ENCODE results near the gene C17orf67. TPM values are rescaled to one million over a fixed set of nuclear protein-coding genes. Genes with fewer than 3 reads are reported as not detected.

Gene C17orf67
- polyA plus RNA-seq, 1 donor (not counting 4 experiments of a cell fraction or from before 2014, with no cell fraction given) = 0.46 TPM

DNA sequence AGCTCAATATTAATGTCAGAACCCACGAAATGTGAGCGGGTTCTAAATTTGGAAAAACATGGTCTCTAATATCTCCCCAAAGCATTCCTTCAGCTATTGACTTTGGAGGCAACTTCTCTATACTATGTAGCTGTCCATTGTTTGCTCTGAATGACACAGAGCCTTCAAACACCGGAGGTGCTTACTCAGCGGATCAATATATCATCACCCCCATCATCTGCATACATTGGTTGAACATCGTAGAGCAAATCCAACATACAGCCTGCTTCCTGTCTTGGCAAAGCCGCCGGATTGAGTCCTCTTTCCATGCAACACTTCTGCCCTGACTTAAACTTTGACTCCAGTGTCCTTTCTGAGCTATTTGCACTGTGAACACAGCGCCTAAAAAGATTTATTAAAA lies 61.3 kb downstream of the C17orf67 start:
- H4K20me1 ChIP-seq (ENCODE audit: control insufficient read depth, extremely low read depth, insufficient read depth, low read length) = no peaks in the 10 kb centered on the region
- H3K79me2 ChIP-seq (ENCODE audit: control insufficient read depth, insufficient read depth, low read length) = no peaks in the 10 kb centered on the region
- DNase-seq (ENCODE audit: low read depth, low spot score) = no peak
- dilution Hi-C loops (cut with MboI; ENCODE audit: extremely low pct_ligation_motif_present, low sequenced_read_pairs) = no loop called here
- H3K9me3 ChIP-seq (ENCODE audit: control insufficient read depth, low read depth, low read length) = no peaks in the 10 kb centered on the region
- no peak overlapping the region for H3K4me3 ChIP-seq (ENCODE audit: control insufficient read depth in 2 of 3, extremely low read depth in 1 of 3, insufficient read depth in 2 of 3, low read depth in 1 of 3, low read length in 3 of 3)
- no peak for TF ChIP-seq EZH2 (IDR thresholded peaks at IDR 0.05; ENCODE audit: low read length)
- TF ChIP-seq, protein P1, sequence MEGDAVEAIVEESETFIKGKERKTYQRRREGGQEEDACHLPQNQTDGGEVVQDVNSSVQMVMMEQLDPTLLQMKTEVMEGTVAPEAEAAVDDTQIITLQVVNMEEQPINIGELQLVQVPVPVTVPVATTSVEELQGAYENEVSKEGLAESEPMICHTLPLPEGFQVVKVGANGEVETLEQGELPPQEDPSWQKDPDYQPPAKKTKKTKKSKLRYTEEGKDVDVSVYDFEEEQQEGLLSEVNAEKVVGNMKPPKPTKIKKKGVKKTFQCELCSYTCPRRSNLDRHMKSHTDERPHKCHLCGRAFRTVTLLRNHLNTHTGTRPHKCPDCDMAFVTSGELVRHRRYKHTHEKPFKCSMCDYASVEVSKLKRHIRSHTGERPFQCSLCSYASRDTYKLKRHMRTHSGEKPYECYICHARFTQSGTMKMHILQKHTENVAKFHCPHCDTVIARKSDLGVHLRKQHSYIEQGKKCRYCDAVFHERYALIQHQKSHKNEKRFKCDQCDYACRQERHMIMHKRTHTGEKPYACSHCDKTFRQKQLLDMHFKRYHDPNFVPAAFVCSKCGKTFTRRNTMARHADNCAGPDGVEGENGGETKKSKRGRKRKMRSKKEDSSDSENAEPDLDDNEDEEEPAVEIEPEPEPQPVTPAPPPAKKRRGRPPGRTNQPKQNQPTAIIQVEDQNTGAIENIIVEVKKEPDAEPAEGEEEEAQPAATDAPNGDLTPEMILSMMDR (optimal IDR thresholded peaks at IDR 0.05 in 1 of 3, IDR thresholded peaks at IDR 0.05 in 1 of 3, conservative IDR thresholded peaks at IDR 0.05 in 1 of 3; ENCODE audit: extremely low read depth in 1 of 3, insufficient read depth in 2 of 3, low read length in 3 of 3) = no peak
- no peak overlapping the region for H3K4me2 ChIP-seq (ENCODE audit: control insufficient read depth, extremely low read depth, insufficient read depth, low read depth, low read length)
- no peak overlapping the region for H3K27ac ChIP-seq (ENCODE audit: control insufficient read depth, insufficient read depth, low read length)
- H3K27me3 ChIP-seq (ENCODE audit: control insufficient read depth, extremely low read depth, insufficient read depth, low read length) = peaks cover 9% of the 10 kb centered on the region
- H3K9me1 ChIP-seq (ENCODE audit: control insufficient read depth, extremely low read depth, insufficient read depth, low read length) = no peaks in the 10 kb centered on the region
- no peak for FAIRE-seq
- H3K9ac ChIP-seq (ENCODE audit: control insufficient read depth, extremely low read depth, insufficient read depth, low read length) = no peak overlapping the region
- no peaks in the 10 kb centered on the region for H3K4me1 ChIP-seq (ENCODE audit: control insufficient read depth, extremely low read depth, insufficient read depth, low read length)
- H3K36me3 ChIP-seq (ENCODE audit: control insufficient read depth in 2 of 2, extremely low read depth in 1 of 2, insufficient read depth in 2 of 2, low read length in 2 of 2) = no peaks in the 10 kb centered on the region
- no peak overlapping the region for H2AFZ ChIP-seq (ENCODE audit: control insufficient read depth, low read length)

DNA sequence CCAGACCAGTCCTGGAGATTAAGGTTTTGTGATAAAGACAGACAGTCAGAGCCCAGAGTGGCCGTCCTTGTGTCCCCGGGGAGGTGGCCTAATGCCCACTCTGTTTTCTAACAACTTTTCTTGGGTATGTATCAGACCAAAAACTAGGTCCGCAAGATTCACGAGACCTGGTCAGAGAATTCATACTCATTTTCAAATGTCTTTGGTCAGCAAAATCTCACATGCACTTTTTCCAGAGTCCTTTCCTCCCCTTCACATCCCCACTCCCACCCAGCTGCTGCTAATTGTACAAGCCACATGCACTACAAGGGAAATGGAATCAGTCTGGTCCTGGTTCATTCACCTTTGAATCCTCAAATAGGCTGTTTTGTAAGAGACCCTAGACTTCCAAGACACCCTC lies 61.7 kb downstream of the C17orf67 start:
- DNase-seq (ENCODE audit: low read depth, low spot score) (no peak), FAIRE-seq (no peak)
- dilution Hi-C loops (cut with MboI; ENCODE audit: extremely low pct_ligation_motif_present, low sequenced_read_pairs) = no loop called here
- Histone ChIP-seq H3K4me3 (ENCODE audit: control insufficient read depth in 2 of 3, extremely low read depth in 1 of 3, insufficient read depth in 2 of 3, low read depth in 1 of 3, low read length in 3 of 3) (no peak overlapping the region), H3K9me1 (ENCODE audit: control insufficient read depth, extremely low read depth, insufficient read depth, low read length) (no peaks in the 10 kb centered on the region), H3K9ac (ENCODE audit: control insufficient read depth, extremely low read depth, insufficient read depth, low read length) (no peak overlapping the region), H3K9me3 (ENCODE audit: control insufficient read depth, low read depth, low read length) (no peaks in the 10 kb centered on the region), H3K27me3 (ENCODE audit: control insufficient read depth, extremely low read depth, insufficient read depth, low read length) (peaks cover 9% of the 10 kb centered on the region), H3K79me2 (ENCODE audit: control insufficient read depth, insufficient read depth, low read length) (no peaks in the 10 kb centered on the region), H3K4me1 (ENCODE audit: control insufficient read depth, extremely low read depth, insufficient read depth, low read length) (no peaks in the 10 kb centered on the region), H3K36me3 (ENCODE audit: control insufficient read depth in 2 of 2, extremely low read depth in 1 of 2, insufficient read depth in 2 of 2, low read length in 2 of 2) (no peaks in the 10 kb centered on the region), H3K4me2 (ENCODE audit: control insufficient read depth, extremely low read depth, insufficient read depth, low read depth, low read length) (no peak overlapping the region), H4K20me1 (ENCODE audit: control insufficient read depth, extremely low read depth, insufficient read depth, low read length) (no peaks in the 10 kb centered on the region), H3K27ac (ENCODE audit: control insufficient read depth, insufficient read depth, low read length) (no peak overlapping the region), H2AFZ (ENCODE audit: control insufficient read depth, low read length) (no peak overlapping the region)
- TF ChIP-seq, protein P1 (optimal IDR thresholded peaks at IDR 0.05 in 1 of 3, IDR thresholded peaks at IDR 0.05 in 1 of 3, conservative IDR thresholded peaks at IDR 0.05 in 1 of 3; ENCODE audit: extremely low read depth in 1 of 3, insufficient read depth in 2 of 3, low read length in 3 of 3) = no peak
- TF ChIP-seq EZH2 (IDR thresholded peaks at IDR 0.05; ENCODE audit: low read length) = no peak

Data from keratinocyte (primary cell).